HG03103 (cell line): Measurements from ENCODE around the gene ZFP57.
"Not testable (repeated sequence)": the region's sequence is repeated elsewhere in the genome, so short reads cannot be mapped to it uniquely, and the experiment has no call there.

Source experiments
- ATAC-seq: cut with Tn5 transposase; IDR thresholded peaks from one replicate; pipeline ENCODE4 v1.9.1; 2021; ENCODE audit warnings: low read depth; ENCODE audit not compliant: unreplicated experiment

The ZFP57 gene

DNA sequence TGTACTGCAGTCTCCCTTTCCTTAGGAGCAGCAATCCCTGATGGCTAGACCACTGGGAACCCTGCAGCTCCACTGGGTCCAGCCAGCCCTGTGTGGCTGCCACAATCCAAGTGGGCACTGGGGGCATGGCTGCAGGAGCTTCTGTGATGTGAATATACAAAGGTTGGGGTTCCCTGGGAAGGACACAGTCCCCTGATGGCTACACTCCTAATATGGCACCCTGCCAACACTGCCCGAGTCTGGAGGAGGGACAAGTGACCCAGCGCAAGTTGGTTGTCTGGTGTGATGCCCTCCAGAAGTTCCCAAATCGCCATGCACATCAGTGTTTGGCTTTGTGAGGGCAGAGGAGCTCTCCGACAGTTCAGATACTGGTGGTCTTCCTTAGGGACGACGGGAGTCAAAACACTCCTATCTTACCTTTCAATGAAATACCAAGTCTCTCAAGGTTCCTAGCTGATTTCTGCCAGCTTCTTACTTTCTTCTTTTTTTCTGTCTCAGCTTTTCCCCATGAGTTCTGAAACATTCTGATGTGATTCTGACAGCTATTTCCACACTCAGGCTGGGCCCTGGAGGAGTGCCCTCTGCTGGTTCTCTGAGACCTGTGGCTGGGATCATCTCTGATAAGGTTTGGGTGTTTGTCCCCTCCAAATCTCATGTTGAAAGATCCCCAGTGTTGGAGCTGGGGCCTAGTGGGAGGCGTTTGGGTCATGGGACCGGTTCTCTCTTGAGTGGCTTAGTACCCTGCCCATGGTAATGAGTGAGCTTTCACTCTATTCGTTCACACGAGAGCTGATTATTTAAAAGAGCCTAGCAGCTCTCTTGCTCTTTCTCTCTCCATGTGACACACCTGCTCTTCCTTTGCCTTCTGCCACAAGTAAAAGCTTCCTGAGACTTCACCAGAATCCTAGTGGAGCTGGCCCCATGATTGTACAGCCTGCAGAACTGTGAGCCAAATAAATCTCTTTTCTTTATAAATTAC lies 15.5 kb upstream of the ZFP57 start:
- ATAC-seq, result no peak

DNA sequence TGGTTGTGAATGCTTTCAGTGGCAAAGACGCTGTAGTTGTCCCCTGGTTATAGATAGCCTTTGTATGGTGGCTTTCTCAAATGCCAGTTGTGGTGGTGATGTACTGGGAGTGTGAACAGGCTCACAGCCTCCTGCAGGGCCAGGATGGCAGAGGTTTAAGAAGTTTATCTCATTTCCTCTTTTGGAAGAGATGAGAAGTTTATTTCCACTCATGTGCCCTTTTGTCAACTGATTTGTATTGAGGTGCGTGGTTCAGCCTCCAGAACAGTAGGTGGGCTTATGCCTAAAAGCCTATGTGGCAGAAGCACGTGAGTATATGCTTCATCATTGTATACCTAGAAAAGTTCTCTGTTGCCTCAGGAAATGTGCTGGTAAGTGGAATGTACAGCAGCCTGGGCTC lies 13.7 kb upstream of the ZFP57 start:
- no peak for ATAC-seq

- no peak for ATAC-seq
Measured at GRCh38 chr6:29685718-29686326, 4.9 kb upstream of the ZFP57 start.

DNA sequence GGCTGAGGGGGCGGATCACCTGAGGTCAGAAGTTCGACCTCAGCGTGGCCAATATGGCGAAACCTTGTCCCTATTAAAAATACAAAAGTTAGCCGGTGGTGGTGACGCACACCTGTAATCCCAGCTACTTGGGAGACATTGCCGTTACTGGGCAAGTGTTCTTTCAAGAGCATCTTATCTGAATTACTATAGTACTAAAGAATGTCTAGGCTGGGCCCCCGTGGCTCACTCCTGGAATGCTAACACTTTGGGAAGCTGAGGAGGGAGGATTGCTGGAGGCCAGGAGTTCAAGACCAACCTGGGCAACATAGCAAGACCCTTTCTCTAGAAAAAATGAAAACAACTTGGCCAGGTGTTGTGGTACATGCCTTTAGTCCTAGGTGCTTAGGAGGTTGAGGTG lies 859 bp upstream of the ZFP57 start:
- no peak for ATAC-seq

GRCh38 chr6:29680416-29680815 lies 536 bp downstream of the ZFP57 start:
- ATAC-seq, result no peak

DNA sequence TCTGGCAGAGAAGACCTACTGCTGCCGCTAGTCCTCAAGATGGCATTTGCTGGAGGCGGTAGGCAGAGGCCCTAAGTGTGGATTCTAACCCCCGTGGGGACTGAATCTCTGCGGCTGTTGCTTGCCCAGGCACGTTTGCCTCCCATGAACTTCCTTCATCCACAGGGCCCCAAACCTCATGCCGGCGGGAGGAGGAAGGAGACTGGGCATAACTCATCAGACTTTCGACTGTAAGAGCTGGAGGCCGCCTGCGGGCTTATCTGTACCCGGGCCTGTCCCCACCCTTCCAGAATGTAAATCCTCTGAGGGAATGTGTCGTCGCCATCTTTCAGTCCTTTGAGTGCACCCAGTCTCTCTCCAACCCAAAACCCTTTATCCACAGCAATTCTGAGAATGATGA lies 990 bp downstream of the ZFP57 start:
- ATAC-seq, result no peak

GRCh38 chr6:29678114-29678513 lies 2.8 kb downstream of the ZFP57 start:
- no peak for ATAC-seq

- no peak for ATAC-seq
Measured at GRCh38 chr6:29676981-29677601, 3.9 kb downstream of the ZFP57 start.

DNA sequence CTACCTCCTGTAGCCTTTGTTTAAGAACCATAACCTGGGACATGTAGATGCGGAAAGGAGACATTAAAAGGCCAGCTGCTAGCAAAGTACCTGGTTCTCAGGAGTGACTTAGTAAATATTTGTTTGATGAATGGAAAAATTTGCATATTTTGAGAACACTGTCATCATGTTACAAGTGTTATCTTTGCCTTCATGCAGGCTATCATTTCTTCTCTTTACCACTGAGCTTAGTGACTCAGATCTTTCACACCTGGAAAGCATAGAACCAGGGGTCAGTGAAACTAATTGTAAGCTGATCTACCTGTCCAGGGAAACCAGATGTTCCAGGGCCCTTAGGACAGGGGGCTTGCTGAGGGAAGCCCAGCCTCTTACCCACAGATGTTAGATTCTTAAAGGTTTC lies 5.4 kb downstream of the ZFP57 start:
- no peak for ATAC-seq

GRCh38 chr6:29674008-29674407 lies 6.9 kb downstream of the ZFP57 start:
- ATAC-seq, result no peak

DNA sequence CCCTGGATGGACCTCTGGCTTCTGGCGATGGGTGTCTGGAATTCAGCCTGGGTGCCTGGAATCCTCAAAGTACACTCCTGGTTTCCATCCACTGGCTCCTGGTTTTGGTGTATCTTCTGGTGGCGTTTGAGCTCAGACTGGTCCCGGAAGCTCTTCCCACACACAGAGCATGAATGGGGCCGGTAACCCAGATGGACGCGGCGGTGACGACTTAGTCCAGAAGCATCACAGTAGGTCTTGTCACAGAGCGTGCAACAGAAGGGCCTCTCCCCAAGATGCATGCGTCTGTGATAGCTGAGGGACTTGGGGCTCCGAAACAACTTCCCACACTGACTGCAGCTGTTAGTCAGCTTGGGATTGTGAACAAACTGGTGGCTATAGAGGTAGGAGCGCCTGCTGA lies 7.8 kb downstream of the ZFP57 start:
- no peak for ATAC-seq

- not testable (repeated sequence) for ATAC-seq
Measured at GRCh38 chr6:29672116-29672515, 8.8 kb downstream of the ZFP57 start.

DNA sequence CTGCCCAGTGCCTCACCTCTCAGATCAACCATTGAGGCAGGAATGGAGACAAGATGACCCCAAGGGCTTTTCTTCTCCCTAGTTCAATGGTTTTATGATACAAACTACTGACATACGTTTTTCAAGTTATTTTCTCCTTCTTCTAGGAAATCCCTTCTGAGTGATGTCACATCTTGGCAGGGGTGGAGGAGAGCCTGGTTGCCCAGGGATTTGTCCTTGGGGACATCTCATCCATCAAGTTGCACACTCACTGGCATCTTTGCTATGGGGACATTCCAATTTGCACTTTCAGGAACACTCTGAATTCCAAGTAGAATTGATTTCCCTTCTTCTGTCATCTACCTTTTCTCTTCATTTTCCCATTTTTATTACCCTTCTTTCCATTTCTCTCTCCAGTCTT lies 9.9 kb downstream of the ZFP57 start:
- ATAC-seq, result no peak

GRCh38 chr6:29667158-29667557 lies 13.8 kb downstream of the ZFP57 start:
- no peak for ATAC-seq

DNA sequence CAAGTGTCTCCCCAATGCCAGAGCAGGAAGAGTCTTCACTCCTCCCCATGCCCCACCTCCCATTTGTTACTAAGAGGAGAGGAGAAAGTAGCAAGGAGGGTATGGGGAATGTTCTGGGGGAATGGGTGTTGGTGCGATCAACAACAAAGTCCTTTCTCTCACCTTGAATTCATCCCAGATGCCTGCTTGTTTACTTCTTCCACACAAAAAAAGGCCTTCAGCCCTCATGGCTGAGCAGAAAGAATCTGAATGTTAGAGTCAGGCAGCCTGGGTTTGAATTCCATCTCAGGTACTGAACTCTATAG lies 14.2 kb downstream of the ZFP57 start:
- ATAC-seq, result no peak

GRCh38 chr6:29665942-29666825 lies 14.8 kb downstream of the ZFP57 start:
- no peak for ATAC-seq

GRCh38 chr6:29663300-29664042 lies 17.5 kb downstream of the ZFP57 start:
- ATAC-seq, result no peak

- not testable (repeated sequence) for ATAC-seq
Measured at GRCh38 chr6:29661502-29662141, 19.3 kb downstream of the ZFP57 start.

GRCh38 chr6:29661071-29661470 lies 19.9 kb downstream of the ZFP57 start:
- ATAC-seq, result no peak

DNA sequence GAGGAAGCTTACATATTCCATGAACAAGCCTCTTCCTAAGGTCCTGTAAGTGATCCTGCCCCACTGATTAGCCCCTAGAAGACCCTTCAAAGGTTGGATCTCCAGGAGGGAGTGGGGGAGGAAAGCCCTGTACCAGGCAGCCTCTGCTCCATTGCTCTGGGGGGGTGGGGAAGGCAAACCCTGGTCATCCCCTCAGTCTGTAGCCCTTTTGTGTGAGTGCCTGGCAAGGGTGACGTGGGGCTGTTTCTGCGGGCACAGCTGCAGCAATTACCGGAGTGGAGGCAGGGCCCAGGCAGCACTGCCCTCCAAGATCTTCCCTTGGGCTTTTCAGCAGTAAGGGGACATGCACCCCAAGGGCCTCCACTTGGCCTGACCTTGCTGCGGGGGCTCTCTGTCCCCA lies 24.2 kb downstream of the ZFP57 start, which contains the start of gene MOG:
MOG (plus strand) TSS at position 295 of the 400 bp plus-strand sequence. CDS start 118 bp downstream, outside the sequence.
- no peak for ATAC-seq
